OCI-LY1 (cell line): ENCODE measurements around the gene BRCA1.

Experiments used
- CTCF ChIP-seq: fragments of 200-600 bp; sonication (generic), shearing (Covaris generic); IDR thresholded peaks from 2 replicates; pipeline ENCODE4 v1.5.1; 2017; ENCODE audit warnings: mild to moderate bottlenecking, antibody characterized with exemption, low read length, moderate library complexity, mixed read lengths
- EZH2 ChIP-seq: fragments of 200-600 bp; sonication (generic), shearing (Covaris generic); IDR thresholded peaks from 2 replicates; pipeline ENCODE4 v1.8.0; 2017; ENCODE audit warnings: borderline replicate concordance, mixed run types, mild to moderate bottlenecking, antibody characterized with exemption, low read length, moderate library complexity, mixed read lengths

DNA sequence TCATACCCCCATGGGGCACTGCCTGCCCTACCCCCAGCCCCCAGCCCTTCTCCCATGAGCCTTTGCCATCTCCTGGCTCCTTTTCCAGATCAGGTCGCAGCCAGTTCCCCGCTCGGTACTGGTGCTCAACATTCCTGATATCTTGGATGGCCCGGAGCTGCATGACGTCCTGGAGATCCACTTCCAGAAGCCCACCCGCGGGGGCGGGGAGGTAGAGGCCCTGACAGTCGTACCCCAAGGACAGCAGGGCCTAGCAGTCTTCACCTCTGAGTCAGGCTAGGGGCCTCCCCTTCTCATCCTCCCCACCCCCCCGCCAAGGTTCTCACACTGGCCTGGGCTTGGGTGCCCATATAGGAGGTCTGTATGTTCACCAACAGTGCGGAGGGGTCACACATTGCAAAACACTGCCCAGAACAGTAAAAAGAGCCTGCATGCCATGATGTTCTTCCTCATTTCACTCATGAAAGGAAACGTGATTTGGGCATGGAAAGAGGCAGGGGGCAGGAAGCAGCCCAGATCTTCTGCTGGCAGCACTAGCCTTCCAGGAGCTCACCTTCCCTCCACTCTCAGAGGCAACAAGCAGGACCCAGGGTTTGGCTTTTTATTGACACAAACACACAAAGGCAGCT is 111.0 kb downstream of the BRCA1 start:
- no peak for TF ChIP-seq CTCF
- no peak for TF ChIP-seq EZH2
